Measurements from ENCODE around the gene TRABD. TPM values are rescaled to one million over a fixed set of nuclear protein-coding genes. Genes with fewer than 3 reads are reported as not detected.
"Not testable (repeated sequence)": the region's sequence is repeated elsewhere in the genome, so short reads cannot be mapped to it uniquely, and the experiment has no call there.

TRABD gene
- total and polyA plus RNA-seq, 7 donors: 14.2 to 88.1 (median 21.4) TPM

GRCh38 chr22:50204571-50204970 is 18.9 kb downstream of the TRABD start:
- WGBS, 2 donors: 91 to 95% methylated on average over 7 of the region's 7 CpGs
- peaks cover 0 to 48% (median 13%) of the 10 kb centered on the region in 4 donors for H3K36me3 ChIP-seq
- H3K4me3 ChIP-seq: no peak overlapping the region
- TF ChIP-seq CTCF (IDR thresholded peaks at IDR 0.05): no peak
- no peak overlapping the region for H3K27ac ChIP-seq
- no peaks in the 10 kb centered on the region for H3K9me3 ChIP-seq
- no peak for DNase-seq
- H3K27me3 ChIP-seq: no peaks in the 10 kb centered on the region
- intact Hi-C loops (cut with DNase I): loop anchor here (5.0 to 10.0 kb wide), 2 partner anchors 272 to 420 kb away; no protein-coding TSS in a partner anchor
- peaks cover 0 to 42% (median 31%) of the 10 kb centered on the region in 4 donors for H3K4me1 ChIP-seq

GRCh38 chr22:50204998-50205397 is 19.3 kb downstream of the TRABD start:
- DNase-seq, H3K27me3 ChIP-seq, H3K27ac ChIP-seq, H3K9me3 ChIP-seq, H3K4me3 ChIP-seq: not testable (repeated sequence)
- H3K36me3 ChIP-seq: peaks cover 0 to 48% (median 13%) of the 10 kb centered on the region in 4 donors
- peaks cover 0 to 42% (median 29%) of the 10 kb centered on the region in 4 donors for H3K4me1 ChIP-seq
- intact Hi-C loops (cut with DNase I): loop anchor here (5.0 to 10.0 kb wide), 2 partner anchors 273 to 420 kb away; no protein-coding TSS in a partner anchor
- WGBS, 2 donors: 92 to 93% methylated on average over 9 of the region's 9 CpGs

GRCh38 chr22:50205781-50206569 is 20.3 kb downstream of the TRABD start:
- H3K36me3 ChIP-seq: peaks cover 4 to 58% (median 21%) of the 10 kb centered on the region in 4 donors
- no peaks in the 10 kb centered on the region for H3K9me3 ChIP-seq
- peaks cover 0 to 40% (median 27%) of the 10 kb centered on the region in 4 donors for H3K4me1 ChIP-seq
- no peak for TF ChIP-seq POLR2AphosphoS5 (IDR thresholded peaks at IDR 0.05)
- no peak for TF ChIP-seq CTCF (IDR thresholded peaks at IDR 0.05)
- no peak for TF ChIP-seq POLR2A (IDR thresholded peaks at IDR 0.05)
- TF ChIP-seq EP300 (IDR thresholded peaks at IDR 0.05): no peak
- 94 to 95% methylated on average over 45 of the region's 45 CpGs for WGBS, 2 donors
- intact Hi-C loops (cut with DNase I): loop anchor here (10.0 kb wide), 1 partner anchor 421 kb away; no protein-coding TSS in a partner anchor
- no peaks in the 10 kb centered on the region for H3K27me3 ChIP-seq
- H3K27ac ChIP-seq: no peak overlapping the region
- H3K4me3 ChIP-seq: no peak overlapping the region
- no peak for DNase-seq

- intact Hi-C loops (cut with DNase I): loop anchor here (10.0 kb wide), 1 partner anchor 422 kb away; no protein-coding TSS in a partner anchor
- WGBS, 2 donors: 51 to 62% methylated on average over 10 of the region's 10 CpGs
- Histone ChIP-seq H3K9me3 (no peaks in the 10 kb centered on the region), H3K36me3 (peaks cover 4 to 64% (median 23%) of the 10 kb centered on the region in 4 donors), H3K4me1 (peaks cover 0 to 37% (median 24%) of the 10 kb centered on the region in 4 donors), H3K27me3 (no peaks in the 10 kb centered on the region), H3K27ac (peak overlapping the region in 1 of 4 donors; percentile 17), H3K4me3 (no peak overlapping the region)
- DNase-seq: peak; percentile 82
- TF ChIP-seq POLR2A (IDR thresholded peaks at IDR 0.05) (no peak), EP300 (IDR thresholded peaks at IDR 0.05) (no peak), CTCF (IDR thresholded peaks at IDR 0.05) (no peak), POLR2AphosphoS5 (IDR thresholded peaks at IDR 0.05) (no peak)
These were observed 20.9 kb downstream of the TRABD start for GRCh38 chr22:50206599-50206998.

- TF ChIP-seq POLR2AphosphoS5 (IDR thresholded peaks at IDR 0.05) (no peak), POLR2A (IDR thresholded peaks at IDR 0.05) (no peak)
- intact Hi-C loops (cut with DNase I): loop anchor here (10.0 kb wide), 1 partner anchor 423 kb away; no protein-coding TSS in a partner anchor
- H3K4me1 ChIP-seq: peaks cover 0 to 27% (median 14%) of the 10 kb centered on the region in 4 donors
- H3K27ac ChIP-seq: no peak overlapping the region
- 61 to 73% methylated on average over 23 of the region's 23 CpGs for WGBS, 2 donors
- H3K36me3 ChIP-seq: peaks cover 4 to 74% (median 27%) of the 10 kb centered on the region in 4 donors
- H3K27me3 ChIP-seq: no peaks in the 10 kb centered on the region
- no peaks in the 10 kb centered on the region for H3K9me3 ChIP-seq
- H3K4me3 ChIP-seq: no peak overlapping the region
- no peak for DNase-seq
These were observed 21.8 kb downstream of the TRABD start for GRCh38 chr22:50207383-50208140.

Measured in sigmoid colon (tissue), 7 donors.